ENCODE measurements around the gene SCYGR2. TPM values are rescaled to one million over a fixed set of nuclear protein-coding genes. Genes with fewer than 3 reads are reported as not detected.

SCYGR2 gene
- total and polyA plus RNA-seq, 2 experiments from 2014 or later: not detected

DNA sequence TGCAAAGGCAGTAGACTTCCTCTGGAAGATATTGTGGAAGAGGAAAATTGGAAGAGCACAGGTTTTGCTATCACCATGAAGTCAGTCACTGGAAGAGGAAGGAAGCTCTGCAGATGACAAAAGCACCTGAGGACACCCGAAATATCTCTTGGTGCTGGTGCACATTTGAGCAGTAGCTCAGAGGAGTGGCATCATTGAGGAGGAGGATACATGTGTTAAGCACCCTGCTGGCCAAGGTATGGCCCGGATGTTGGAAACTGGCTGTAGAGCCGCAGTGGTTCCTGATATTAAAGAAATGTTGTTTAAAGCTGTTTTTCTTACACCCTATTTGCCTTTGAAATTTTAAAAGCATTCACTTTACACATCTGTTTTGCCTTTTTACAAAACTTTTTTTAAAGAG lies 32.7 kb upstream of the SCYGR2 start:
- no peaks in the 10 kb centered on the region for H3K9me2 ChIP-seq (replicated peaks; ENCODE audit: insufficient read depth)
- H3K4me1 ChIP-seq (ENCODE audit: insufficient read depth): no peaks in the 10 kb centered on the region
- TF ChIP-seq EZH2 (IDR thresholded peaks at IDR 0.05; ENCODE audit: borderline replicate concordance): no peak
- TF ChIP-seq, protein P1, sequence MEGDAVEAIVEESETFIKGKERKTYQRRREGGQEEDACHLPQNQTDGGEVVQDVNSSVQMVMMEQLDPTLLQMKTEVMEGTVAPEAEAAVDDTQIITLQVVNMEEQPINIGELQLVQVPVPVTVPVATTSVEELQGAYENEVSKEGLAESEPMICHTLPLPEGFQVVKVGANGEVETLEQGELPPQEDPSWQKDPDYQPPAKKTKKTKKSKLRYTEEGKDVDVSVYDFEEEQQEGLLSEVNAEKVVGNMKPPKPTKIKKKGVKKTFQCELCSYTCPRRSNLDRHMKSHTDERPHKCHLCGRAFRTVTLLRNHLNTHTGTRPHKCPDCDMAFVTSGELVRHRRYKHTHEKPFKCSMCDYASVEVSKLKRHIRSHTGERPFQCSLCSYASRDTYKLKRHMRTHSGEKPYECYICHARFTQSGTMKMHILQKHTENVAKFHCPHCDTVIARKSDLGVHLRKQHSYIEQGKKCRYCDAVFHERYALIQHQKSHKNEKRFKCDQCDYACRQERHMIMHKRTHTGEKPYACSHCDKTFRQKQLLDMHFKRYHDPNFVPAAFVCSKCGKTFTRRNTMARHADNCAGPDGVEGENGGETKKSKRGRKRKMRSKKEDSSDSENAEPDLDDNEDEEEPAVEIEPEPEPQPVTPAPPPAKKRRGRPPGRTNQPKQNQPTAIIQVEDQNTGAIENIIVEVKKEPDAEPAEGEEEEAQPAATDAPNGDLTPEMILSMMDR (IDR thresholded peaks at IDR 0.05; ENCODE audit: poor library complexity): no peak
- TF ChIP-seq EZH2phosphoT487 (IDR thresholded peaks at IDR 0.05; ENCODE audit: low read depth, severe bottlenecking, unreplicated experiment): no peak
- no peak overlapping the region for H3K27ac ChIP-seq
- DNase-seq (ENCODE audit: low spot score): no peak
- no peak overlapping the region for H2AFZ ChIP-seq
- H4K20me1 ChIP-seq (ENCODE audit: insufficient read depth, poor library complexity, severe bottlenecking): no peaks in the 10 kb centered on the region
- H3K9me3 ChIP-seq (ENCODE audit: low read depth): no peaks in the 10 kb centered on the region
- H3K79me2 ChIP-seq: no peaks in the 10 kb centered on the region
- no peak overlapping the region for H3K4me2 ChIP-seq
- H3K36me3 ChIP-seq (replicated peaks; ENCODE audit: insufficient read depth, low read depth): no peaks in the 10 kb centered on the region
- WGBS (ENCODE audit: low lambda C conversion rate, missing lambda C conversion rate): 65% methylated on average over 3 of the region's 3 CpGs
- H3K27me3 ChIP-seq: no peaks in the 10 kb centered on the region
- H3K4me3 ChIP-seq: no peak overlapping the region

GRCh38 chr2:227568852-227569169 lies 29.9 kb upstream of the SCYGR2 start:
- 91% methylated on average over 2 of the region's 2 CpGs for WGBS (ENCODE audit: low lambda C conversion rate, missing lambda C conversion rate)
- H3K27ac ChIP-seq: no peak overlapping the region
- H4K20me1 ChIP-seq (ENCODE audit: insufficient read depth, poor library complexity, severe bottlenecking): no peaks in the 10 kb centered on the region
- H3K4me3 ChIP-seq: no peak overlapping the region
- H3K79me2 ChIP-seq: no peaks in the 10 kb centered on the region
- H3K4me2 ChIP-seq: no peak overlapping the region
- no peaks in the 10 kb centered on the region for H3K9me3 ChIP-seq (ENCODE audit: low read depth)
- DNase-seq (ENCODE audit: low spot score): no peak
- H3K9me2 ChIP-seq (replicated peaks; ENCODE audit: insufficient read depth): no peaks in the 10 kb centered on the region
- TF ChIP-seq EZH2 (IDR thresholded peaks at IDR 0.05; ENCODE audit: borderline replicate concordance) (no peak), EZH2phosphoT487 (IDR thresholded peaks at IDR 0.05; ENCODE audit: low read depth, severe bottlenecking, unreplicated experiment) (no peak)
- TF ChIP-seq, protein P1 (IDR thresholded peaks at IDR 0.05; ENCODE audit: poor library complexity): no peak
- no peaks in the 10 kb centered on the region for H3K36me3 ChIP-seq (replicated peaks; ENCODE audit: insufficient read depth, low read depth)
- H3K4me1 ChIP-seq (ENCODE audit: insufficient read depth): no peaks in the 10 kb centered on the region
- no peaks in the 10 kb centered on the region for H3K27me3 ChIP-seq
- no peak overlapping the region for H2AFZ ChIP-seq

DNA sequence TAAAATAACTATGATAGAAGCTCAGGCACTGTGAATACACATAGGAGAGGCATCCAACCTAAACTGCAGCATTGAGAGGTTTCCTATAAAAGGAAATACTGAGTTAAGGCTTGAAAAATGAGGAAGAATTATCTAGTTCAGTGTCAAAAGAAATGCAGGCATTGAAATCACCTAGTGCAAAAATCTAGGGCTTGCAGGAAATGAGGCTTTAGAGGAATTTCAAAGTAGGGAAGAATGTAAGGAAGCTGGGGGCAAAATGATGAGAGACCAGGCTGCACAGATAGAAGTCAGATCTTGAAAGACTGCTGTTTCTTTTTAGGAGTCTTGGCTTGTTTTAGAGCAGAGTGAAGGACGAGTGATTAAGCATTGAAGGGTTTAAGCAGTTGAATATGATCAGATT lies 28.1 kb upstream of the SCYGR2 start:
- Histone ChIP-seq H3K27ac (no peak overlapping the region), H3K9me2 (replicated peaks; ENCODE audit: insufficient read depth) (no peaks in the 10 kb centered on the region), H3K36me3 (replicated peaks; ENCODE audit: insufficient read depth, low read depth) (no peaks in the 10 kb centered on the region), H3K4me1 (ENCODE audit: insufficient read depth) (no peaks in the 10 kb centered on the region), H3K4me2 (no peak overlapping the region), H4K20me1 (ENCODE audit: insufficient read depth, poor library complexity, severe bottlenecking) (no peaks in the 10 kb centered on the region), H3K79me2 (no peaks in the 10 kb centered on the region), H2AFZ (no peak overlapping the region), H3K4me3 (no peak overlapping the region), H3K9me3 (ENCODE audit: low read depth) (no peaks in the 10 kb centered on the region), H3K27me3 (no peaks in the 10 kb centered on the region)
- 41% methylated on average over 1 of the region's 1 CpG for WGBS (ENCODE audit: low lambda C conversion rate, missing lambda C conversion rate)
- no peak for DNase-seq (ENCODE audit: low spot score)
- TF ChIP-seq EZH2 (IDR thresholded peaks at IDR 0.05; ENCODE audit: borderline replicate concordance) (no peak), EZH2phosphoT487 (IDR thresholded peaks at IDR 0.05; ENCODE audit: low read depth, severe bottlenecking, unreplicated experiment) (no peak)
- TF ChIP-seq, protein P1 (IDR thresholded peaks at IDR 0.05; ENCODE audit: poor library complexity): no peak

DNA sequence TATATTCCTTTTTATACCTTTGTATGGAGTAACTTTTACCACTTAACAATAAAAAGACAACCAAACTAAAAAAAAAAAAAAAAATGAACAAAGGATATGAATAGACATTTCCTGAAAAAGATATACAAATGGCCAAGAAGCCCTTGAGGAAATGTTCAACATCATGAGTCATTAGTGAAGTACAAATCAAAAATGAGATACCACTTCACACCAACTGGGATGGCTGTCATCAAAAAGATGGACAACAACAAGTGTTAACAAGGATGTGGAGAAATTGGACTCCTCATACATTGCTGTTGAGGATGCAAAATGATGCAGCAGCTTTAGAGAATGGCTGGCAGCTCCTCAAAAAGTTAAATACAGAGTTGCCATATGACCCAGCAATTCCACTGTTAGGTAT lies 22.6 kb upstream of the SCYGR2 start:
- no peaks in the 10 kb centered on the region for H3K9me3 ChIP-seq (ENCODE audit: low read depth)
- H4K20me1 ChIP-seq (ENCODE audit: insufficient read depth, poor library complexity, severe bottlenecking): no peaks in the 10 kb centered on the region
- no peaks in the 10 kb centered on the region for H3K4me1 ChIP-seq (ENCODE audit: insufficient read depth)
- no peaks in the 10 kb centered on the region for H3K9me2 ChIP-seq (replicated peaks; ENCODE audit: insufficient read depth)
- H3K36me3 ChIP-seq (replicated peaks; ENCODE audit: insufficient read depth, low read depth): no peaks in the 10 kb centered on the region
- TF ChIP-seq EZH2phosphoT487 (IDR thresholded peaks at IDR 0.05; ENCODE audit: low read depth, severe bottlenecking, unreplicated experiment): no peak
- no peak for TF ChIP-seq EZH2 (IDR thresholded peaks at IDR 0.05; ENCODE audit: borderline replicate concordance)
- TF ChIP-seq, protein P1 (IDR thresholded peaks at IDR 0.05; ENCODE audit: poor library complexity): no peak
- H3K4me3 ChIP-seq: no peak overlapping the region
- H3K27ac ChIP-seq: no peak overlapping the region
- no peaks in the 10 kb centered on the region for H3K79me2 ChIP-seq
- no peak overlapping the region for H2AFZ ChIP-seq
- no peak overlapping the region for H3K4me2 ChIP-seq
- H3K27me3 ChIP-seq: no peaks in the 10 kb centered on the region
- no peak for DNase-seq (ENCODE audit: low spot score)
